Mucosa of rectum (tissue), 2 donors: ENCODE results near the gene METRNL.

Experiments
- H3K27ac ChIP-seq, 2 donors: one replicate each; pipeline ENCODE4 v1.7.0; 2013; ENCODE audit warnings: inconsistent platforms in 2 of 2, low read depth in 2 of 2, low read length in 2 of 2
- H3K27me3 ChIP-seq, 2 donors: one replicate each; pipeline ENCODE4 v1.7.0; 2013; ENCODE audit warnings: low read length in 2 of 2; ENCODE audit not compliant: control insufficient read depth in 2 of 2, insufficient read depth in 2 of 2
- H3K36me3 ChIP-seq, 2 donors: one replicate each; pipeline ENCODE4 v1.7.0; 2013; ENCODE audit warnings: low read length in 2 of 2; ENCODE audit not compliant: control insufficient read depth in 2 of 2, insufficient read depth in 2 of 2
- H3K4me1 ChIP-seq, 2 donors: one replicate each; pipeline ENCODE4 v1.7.0; 2013; ENCODE audit warnings: low read length in 2 of 2, mild to moderate bottlenecking in 1 of 2; ENCODE audit not compliant: control insufficient read depth in 2 of 2, insufficient read depth in 2 of 2
- H3K4me3 ChIP-seq, 2 donors: one replicate each; pipeline ENCODE4 v1.7.0; 2013; ENCODE audit warnings: low read length in 2 of 2
- H3K9ac ChIP-seq, 2 donors: one replicate each; pipeline ENCODE4 v1.7.0; 2013; ENCODE audit warnings: low read length in 2 of 2, low read depth in 1 of 2, mild to moderate bottlenecking in 1 of 2
- H3K9me3 ChIP-seq, 2 donors: one replicate each; pipeline ENCODE4 v1.7.0; 2013; ENCODE audit warnings: low read length in 2 of 2; ENCODE audit not compliant: control insufficient read depth in 2 of 2
- donor health status: healthy.
- donor health status: Normal muscosa, but diverticular disease.

METRNL gene

GRCh38 chr17:83057793-83058265, 21.6 kb upstream of the METRNL start:
- Histone ChIP-seq H3K27ac (no peak overlapping the region), H3K4me3 (no peak overlapping the region), H3K9ac (no peak overlapping the region), H3K27me3 (no peaks in the 10 kb centered on the region), H3K36me3 (no peaks in the 10 kb centered on the region), H3K9me3 (no peaks in the 10 kb centered on the region), H3K4me1 (peaks cover 0 to 8% of the 10 kb centered on the region in 2 donors)

- Histone ChIP-seq H3K9ac (no peak overlapping the region), H3K9me3 (no peaks in the 10 kb centered on the region), H3K4me1 (peaks cover 0 to 3% of the 10 kb centered on the region in 2 donors), H3K4me3 (no peak overlapping the region), H3K27me3 (no peaks in the 10 kb centered on the region), H3K36me3 (no peaks in the 10 kb centered on the region), H3K27ac (no peak overlapping the region)
Observed at GRCh38 chr17:83058266-83058798, 21.1 kb upstream of the METRNL start.

- no peaks in the 10 kb centered on the region for H3K36me3 ChIP-seq
- no peaks in the 10 kb centered on the region for H3K27me3 ChIP-seq
- H3K9ac ChIP-seq: no peak overlapping the region
- no peak overlapping the region for H3K4me3 ChIP-seq
- H3K27ac ChIP-seq: no peak overlapping the region
- no peaks in the 10 kb centered on the region for H3K9me3 ChIP-seq
- peaks cover 0 to 7% of the 10 kb centered on the region in 2 donors for H3K4me1 ChIP-seq
Observed at GRCh38 chr17:83061586-83061985, 17.8 kb upstream of the METRNL start.

DNA sequence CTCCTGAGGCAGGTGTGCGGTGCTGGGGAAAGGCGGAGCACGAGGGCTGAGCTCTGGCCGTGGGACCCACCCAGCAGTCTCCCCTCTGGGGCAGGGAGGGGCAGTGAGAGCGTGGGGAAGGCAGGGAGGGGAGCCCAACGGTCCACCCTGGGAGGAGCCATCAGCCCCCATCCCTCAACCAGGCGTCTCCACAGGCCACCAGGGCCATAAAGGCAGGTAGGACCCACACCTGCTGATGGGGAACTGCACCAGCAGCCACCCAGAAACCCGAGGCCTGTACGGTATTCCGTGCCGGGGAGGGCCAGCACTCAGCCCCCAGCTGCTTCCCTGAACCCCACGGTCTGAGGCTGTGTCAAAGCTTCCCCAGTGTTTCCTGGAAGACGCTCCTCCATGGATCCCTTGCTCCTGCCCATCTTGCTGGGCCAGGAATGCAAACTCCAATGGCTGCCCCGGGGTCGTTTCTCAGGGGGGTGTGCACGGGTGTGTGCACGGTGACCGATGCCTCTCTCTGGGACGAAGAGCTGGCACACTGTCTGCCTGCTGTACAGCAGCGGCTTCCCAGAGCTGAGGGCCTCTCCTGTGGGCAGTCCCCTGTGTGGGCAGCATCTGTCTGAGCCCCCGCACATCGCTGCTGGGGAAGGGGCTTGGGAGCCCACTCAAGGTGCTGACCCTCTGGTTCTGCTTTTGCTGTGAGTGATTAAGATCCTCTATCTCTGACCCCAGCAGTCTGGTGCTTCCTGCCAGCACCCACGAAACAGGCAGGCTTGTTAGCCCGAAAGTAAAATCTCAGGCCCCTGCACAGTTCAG, 17.2 kb upstream of the METRNL start:
- Histone ChIP-seq H3K27ac (no peak overlapping the region), H3K9ac (no peak overlapping the region), H3K4me3 (no peak overlapping the region), H3K27me3 (no peaks in the 10 kb centered on the region), H3K9me3 (no peaks in the 10 kb centered on the region), H3K36me3 (no peaks in the 10 kb centered on the region), H3K4me1 (peaks cover 0 to 7% of the 10 kb centered on the region in 2 donors)

GRCh38 chr17:83062818-83063671, 16.4 kb upstream of the METRNL start:
- Histone ChIP-seq H3K4me3 (no peak overlapping the region), H3K27me3 (no peaks in the 10 kb centered on the region), H3K27ac (no peak overlapping the region), H3K9me3 (no peaks in the 10 kb centered on the region), H3K36me3 (no peaks in the 10 kb centered on the region), H3K9ac (no peak overlapping the region), H3K4me1 (peaks cover 0 to 7% of the 10 kb centered on the region in 2 donors)

GRCh38 chr17:83064021-83064731, 15.2 kb upstream of the METRNL start:
- peaks cover 0 to 7% of the 10 kb centered on the region in 2 donors for H3K4me1 ChIP-seq
- H3K9ac ChIP-seq: no peak overlapping the region
- no peaks in the 10 kb centered on the region for H3K36me3 ChIP-seq
- no peaks in the 10 kb centered on the region for H3K9me3 ChIP-seq
- no peaks in the 10 kb centered on the region for H3K27me3 ChIP-seq
- H3K27ac ChIP-seq: no peak overlapping the region
- no peak overlapping the region for H3K4me3 ChIP-seq

DNA sequence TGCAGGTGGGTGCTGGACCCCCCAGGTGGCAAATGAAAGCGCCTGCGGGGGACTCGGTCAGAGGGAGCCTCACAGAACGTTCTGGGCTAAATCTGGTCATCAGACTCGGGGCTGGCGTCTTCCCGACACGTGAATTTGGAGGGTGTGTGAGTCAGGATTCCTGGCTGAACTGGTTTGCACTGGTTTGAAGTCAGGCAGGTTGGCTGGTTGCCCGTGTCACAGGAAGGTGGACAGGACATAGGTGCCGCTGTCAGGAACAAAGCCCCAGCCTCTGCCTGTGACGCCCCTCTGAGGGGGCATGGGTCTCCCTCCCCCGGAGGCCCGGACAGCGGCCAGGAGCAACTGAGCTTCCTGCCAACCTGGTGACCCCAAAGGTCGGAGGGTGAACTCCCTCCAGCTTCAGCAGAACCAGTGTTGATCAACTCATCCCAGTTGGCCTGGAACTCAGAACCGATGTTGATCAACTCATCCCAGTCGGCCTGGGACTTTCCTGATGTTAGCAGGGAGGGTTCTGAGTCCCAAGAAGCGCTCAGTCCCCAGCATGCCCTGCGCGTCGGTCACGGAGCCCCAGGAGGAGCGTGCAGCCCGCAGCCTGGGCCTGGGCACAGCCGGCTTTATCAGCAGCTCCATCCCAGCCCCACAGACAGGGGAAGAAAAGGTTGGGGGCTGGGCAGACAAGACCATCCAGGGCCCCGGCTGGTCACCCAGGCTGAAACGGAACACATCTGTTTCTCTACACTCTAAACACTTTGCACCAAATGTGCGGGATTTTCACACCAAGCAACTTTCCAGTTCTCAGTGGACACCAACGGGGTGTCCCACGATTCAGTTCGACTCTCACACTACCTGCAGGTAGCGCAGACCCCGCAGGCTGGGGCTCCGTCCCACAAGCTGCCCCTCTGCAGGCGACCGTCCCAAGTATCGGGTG, 14.4 kb upstream of the METRNL start:
- H3K36me3 ChIP-seq: no peaks in the 10 kb centered on the region
- H3K9me3 ChIP-seq: no peaks in the 10 kb centered on the region
- peaks cover 0 to 7% of the 10 kb centered on the region in 2 donors for H3K4me1 ChIP-seq
- no peak overlapping the region for H3K9ac ChIP-seq
- no peaks in the 10 kb centered on the region for H3K27me3 ChIP-seq
- H3K4me3 ChIP-seq: no peak overlapping the region
- no peak overlapping the region for H3K27ac ChIP-seq

DNA sequence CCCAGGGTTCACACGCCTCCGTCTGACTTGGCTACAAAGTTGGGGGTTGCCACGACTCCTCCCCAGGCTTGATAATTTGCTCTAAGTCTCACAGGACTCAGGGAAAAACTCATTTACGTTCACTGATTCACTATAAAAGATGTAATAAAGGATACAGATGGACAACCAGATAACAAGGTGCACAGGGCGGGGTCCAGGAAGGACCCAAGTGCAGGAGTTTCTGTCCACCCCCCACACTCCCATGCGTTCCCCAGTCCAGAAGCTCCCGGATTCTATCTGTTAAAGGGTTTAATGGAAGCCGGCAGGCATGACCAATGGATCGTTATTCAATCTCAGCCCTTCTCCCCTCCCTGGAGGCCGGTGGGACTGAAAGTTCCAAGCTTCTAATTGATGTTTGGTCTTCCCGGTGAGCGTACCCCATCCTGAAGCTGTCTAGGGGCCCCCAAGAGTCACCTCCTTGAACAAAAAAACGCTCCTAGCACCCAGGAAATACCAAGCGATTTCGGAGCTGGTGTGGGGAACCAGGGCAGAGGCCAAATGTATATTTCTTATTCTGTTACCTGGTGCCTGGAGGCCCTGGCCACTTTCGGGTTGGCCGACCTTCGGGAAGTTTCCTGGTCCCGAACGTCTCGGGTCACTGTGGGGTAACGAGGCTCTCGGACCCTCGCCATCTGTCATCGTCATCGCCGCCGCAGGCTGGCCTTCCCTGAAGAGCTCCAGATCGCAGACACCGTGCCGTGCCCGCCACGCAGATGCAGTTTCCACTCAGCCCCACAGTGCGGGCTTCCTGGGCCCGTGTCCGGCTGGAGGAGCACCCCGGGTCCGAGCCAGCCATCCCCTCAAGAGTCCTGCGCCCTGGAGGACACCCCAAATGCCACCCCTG, 13.5 kb upstream of the METRNL start:
- no peak overlapping the region for H3K9ac ChIP-seq
- H3K4me1 ChIP-seq: peaks cover 0 to 7% of the 10 kb centered on the region in 2 donors
- no peaks in the 10 kb centered on the region for H3K9me3 ChIP-seq
- no peak overlapping the region for H3K27ac ChIP-seq
- H3K27me3 ChIP-seq: no peaks in the 10 kb centered on the region
- H3K4me3 ChIP-seq: no peak overlapping the region
- no peaks in the 10 kb centered on the region for H3K36me3 ChIP-seq
